HL-60 (cell line): ENCODE data around the gene SLC25A12.

ENCODE experiments used
- DNase-seq, 2 experiments: peaks; one replicate each; pipeline ENCODE4 v3.0.0-alpha.2; 2010 to 2020; ENCODE audit warnings: low read depth in 1 of 2, low spot score in 1 of 2
- H3K27ac ChIP-seq: fragments of 250-450 bp; sonication (Bioruptor Pico); replicated peaks from 2 replicates; pipeline ENCODE4 v1.5.1; 2020; ENCODE audit warnings: mild to moderate bottlenecking, moderate library complexity
- H3K27me3 ChIP-seq: fragments of 250-450 bp; sonication (Bioruptor Pico); 2 replicates; pipeline ENCODE4 v1.5.1; 2021; ENCODE audit warnings: mild to moderate bottlenecking, moderate library complexity; ENCODE audit not compliant: insufficient read depth, poor library complexity, severe bottlenecking
- H3K4me3 ChIP-seq: replicated peaks from 2 replicates; pipeline ENCODE4 v1.5.1; 2011; ENCODE audit warnings: mild to moderate bottlenecking, control low read depth, low read length; ENCODE audit not compliant: insufficient read depth
- GABPA ChIP-seq: IDR thresholded peaks from 2 replicates; pipeline ENCODE4 v1.6.1; 2012; ENCODE audit warnings: low read depth
- POLR2AphosphoS5 ChIP-seq: IDR thresholded peaks from 2 replicates; pipeline ENCODE4 v1.6.1; 2012; ENCODE audit warnings: low read depth
- REST ChIP-seq: IDR thresholded peaks from 2 replicates; pipeline ENCODE4 v1.6.1; 2012; ENCODE audit warnings: low read depth; ENCODE audit not compliant: insufficient replicate concordance
- SPI1 ChIP-seq: IDR thresholded peaks from 2 replicates; pipeline ENCODE4 v1.6.1; 2012; ENCODE audit warnings: low read depth, mild to moderate bottlenecking, borderline replicate concordance
- TF ChIP-seq, protein P1 (sequence below): IDR thresholded peaks from one replicate; pipeline ENCODE4 v1.5.1; 2011; ENCODE audit warnings: low read length, control low read depth, inconsistent platforms; ENCODE audit not compliant: insufficient read depth

The SLC25A12 gene

DNA sequence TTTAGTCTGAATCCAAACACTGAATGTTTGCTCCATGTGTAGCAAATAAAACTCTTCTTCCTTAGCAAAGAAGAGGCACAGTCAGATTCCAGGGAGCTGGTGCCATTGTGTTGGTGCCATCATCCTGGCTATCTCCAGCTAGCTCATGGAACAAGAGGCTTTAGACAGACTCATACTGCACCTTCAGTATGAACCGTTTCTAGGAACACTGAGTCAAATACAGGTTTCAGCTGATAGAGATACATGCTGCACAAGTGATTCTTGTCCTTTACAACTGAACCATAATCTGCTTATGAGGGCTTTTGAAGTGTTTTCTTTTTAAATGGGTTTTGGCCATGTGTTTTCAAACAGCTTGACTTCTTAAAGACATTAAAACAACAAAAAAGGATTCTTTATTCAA lies 148.9 kb downstream of the SLC25A12 start:
- no peak for TF ChIP-seq SPI1
- no peak for TF ChIP-seq POLR2AphosphoS5
- TF ChIP-seq, protein P1, sequence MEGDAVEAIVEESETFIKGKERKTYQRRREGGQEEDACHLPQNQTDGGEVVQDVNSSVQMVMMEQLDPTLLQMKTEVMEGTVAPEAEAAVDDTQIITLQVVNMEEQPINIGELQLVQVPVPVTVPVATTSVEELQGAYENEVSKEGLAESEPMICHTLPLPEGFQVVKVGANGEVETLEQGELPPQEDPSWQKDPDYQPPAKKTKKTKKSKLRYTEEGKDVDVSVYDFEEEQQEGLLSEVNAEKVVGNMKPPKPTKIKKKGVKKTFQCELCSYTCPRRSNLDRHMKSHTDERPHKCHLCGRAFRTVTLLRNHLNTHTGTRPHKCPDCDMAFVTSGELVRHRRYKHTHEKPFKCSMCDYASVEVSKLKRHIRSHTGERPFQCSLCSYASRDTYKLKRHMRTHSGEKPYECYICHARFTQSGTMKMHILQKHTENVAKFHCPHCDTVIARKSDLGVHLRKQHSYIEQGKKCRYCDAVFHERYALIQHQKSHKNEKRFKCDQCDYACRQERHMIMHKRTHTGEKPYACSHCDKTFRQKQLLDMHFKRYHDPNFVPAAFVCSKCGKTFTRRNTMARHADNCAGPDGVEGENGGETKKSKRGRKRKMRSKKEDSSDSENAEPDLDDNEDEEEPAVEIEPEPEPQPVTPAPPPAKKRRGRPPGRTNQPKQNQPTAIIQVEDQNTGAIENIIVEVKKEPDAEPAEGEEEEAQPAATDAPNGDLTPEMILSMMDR = no peak
- TF ChIP-seq GABPA = no peak
- TF ChIP-seq REST = no peak
- no peak overlapping the region for H3K4me3 ChIP-seq
- no peaks in the 10 kb centered on the region for H3K27me3 ChIP-seq
- no peak for DNase-seq
- H3K27ac ChIP-seq = no peak overlapping the region

DNA sequence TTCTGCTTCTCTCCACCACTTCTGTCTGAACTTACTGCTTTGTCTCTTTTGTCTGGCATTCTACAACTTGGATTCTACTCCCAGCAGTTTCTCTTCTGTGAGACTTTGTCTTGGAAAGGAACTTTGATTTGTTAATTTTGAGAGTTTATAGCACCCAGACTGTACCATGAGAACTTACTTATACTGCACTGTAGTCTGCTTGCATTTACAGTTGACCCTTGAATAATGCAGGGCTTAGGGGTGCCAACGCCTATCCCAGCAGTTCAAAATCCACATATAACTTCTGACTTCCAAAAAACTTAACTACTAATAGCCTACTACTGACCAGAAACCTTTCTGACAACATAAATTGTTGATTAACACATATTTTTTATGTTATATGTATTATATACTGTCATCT lies 151.3 kb downstream of the SLC25A12 start:
- Histone ChIP-seq H3K4me3 (no peak overlapping the region), H3K27me3 (no peaks in the 10 kb centered on the region), H3K27ac (no peak overlapping the region)
- TF ChIP-seq SPI1 = no peak
- TF ChIP-seq REST = no peak
- no peak for TF ChIP-seq GABPA
- TF ChIP-seq, protein P1 = no peak
- no peak for TF ChIP-seq POLR2AphosphoS5
- no peak for DNase-seq

GRCh38 chr2:171741189-171741588 lies 152.9 kb downstream of the SLC25A12 start:
- H3K27ac ChIP-seq = no peak overlapping the region
- no peak for DNase-seq
- H3K27me3 ChIP-seq = no peaks in the 10 kb centered on the region
- TF ChIP-seq POLR2AphosphoS5 (no peak), GABPA (no peak)
- no peak overlapping the region for H3K4me3 ChIP-seq

DNA sequence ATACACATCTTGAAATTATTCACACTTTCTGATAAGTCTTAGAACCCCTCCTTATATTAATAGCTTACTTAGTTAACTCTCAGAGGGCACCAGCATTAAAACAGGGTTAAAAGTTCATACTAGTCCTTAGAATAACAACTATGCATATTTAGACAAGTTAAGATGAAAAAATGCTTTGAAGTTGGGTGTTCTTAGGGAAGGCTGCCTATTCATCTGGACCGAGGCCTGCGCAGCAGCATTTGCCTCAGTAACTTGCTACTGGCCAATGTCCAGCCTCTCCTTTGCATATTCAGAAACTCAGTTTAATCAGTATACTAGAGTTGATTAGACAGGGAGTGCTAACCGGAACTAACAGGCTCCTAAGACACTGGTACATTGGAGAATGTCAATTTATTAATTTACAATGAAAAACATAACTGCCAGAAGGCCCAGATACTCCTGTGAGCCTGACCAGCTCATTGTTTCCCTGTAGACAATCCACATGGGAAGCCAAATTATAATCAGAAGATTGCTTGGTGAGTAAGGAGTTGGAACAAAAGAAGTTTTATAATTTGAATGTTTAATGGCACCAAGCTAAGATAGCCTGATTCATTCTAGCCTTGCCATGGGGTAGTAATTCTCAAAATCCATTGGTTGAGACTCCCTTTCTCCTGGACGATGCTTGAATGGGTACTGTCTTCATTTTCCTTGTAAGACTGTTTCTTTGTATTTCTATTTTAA lies 157.9 kb downstream of the SLC25A12 start:
- Histone ChIP-seq H3K27me3 (no peaks in the 10 kb centered on the region), H3K4me3 (no peak overlapping the region), H3K27ac (no peak overlapping the region)
- TF ChIP-seq REST (no peak), GABPA (no peak), POLR2AphosphoS5 (no peak), SPI1 (no peak)
- TF ChIP-seq, protein P1 = no peak
- DNase-seq = no peak
